HepG2 (cell line): Measurements from ENCODE around the gene SECTM1. TPM values are rescaled to one million over a fixed set of nuclear protein-coding genes. Genes with fewer than 3 reads are reported as not detected.

ENCODE experiments used
- CEBPG ChIP-seq: IDR thresholded peaks from 2 replicates; pipeline ENCODE4 v1.6.1; 2016
- CENPT ChIP-seq: sonication (generic); formaldehyde crosslinking; IDR thresholded peaks from 2 replicates; pipeline ENCODE4 v1.8.0; 2022; ENCODE audit warnings: low read depth, mild to moderate bottlenecking, moderate library complexity, missing genetic modification reagents
- FOXA3 ChIP-seq: IDR thresholded peaks from 2 replicates; pipeline ENCODE4 v1.6.1; 2016; ENCODE audit warnings: missing genetic modification reagents, missing compliant biosample characterization
- FOXP4 ChIP-seq: sonication (generic); formaldehyde crosslinking; IDR thresholded peaks from 2 replicates; pipeline ENCODE4 v1.4.0; 2020; ENCODE audit warnings: missing genetic modification reagents
- GATAD2A ChIP-seq: IDR thresholded peaks from 2 replicates; pipeline ENCODE4 v1.6.1; 2016
- KDM2A ChIP-seq: sonication (generic); formaldehyde crosslinking; IDR thresholded peaks from 2 replicates; pipeline ENCODE4 v1.4.0; 2020; ENCODE audit warnings: low read depth, missing genetic modification reagents, borderline replicate concordance
- MTERF4 ChIP-seq: sonication (generic); formaldehyde crosslinking; IDR thresholded peaks from 2 replicates; pipeline ENCODE4 v1.8.0; 2023; ENCODE audit warnings: mild to moderate bottlenecking, missing genetic modification reagents
- MXI1 ChIP-seq: IDR thresholded peaks from 3 replicates; pipeline ENCODE4 v1.6.1; 2012; ENCODE audit warnings: low read depth, low read length, inconsistent platforms, borderline replicate concordance
- PATZ1 ChIP-seq: sonication (generic); formaldehyde crosslinking; IDR thresholded peaks from 2 replicates; pipeline ENCODE4 v1.4.0; 2020; ENCODE audit warnings: missing genetic modification reagents
- PBX3 ChIP-seq: sonication (generic); formaldehyde crosslinking; IDR thresholded peaks from 2 replicates; pipeline ENCODE4 v1.8.1; 2023; ENCODE audit warnings: missing genetic modification reagents, inconsistent platforms, borderline replicate concordance
- RBM39 ChIP-seq: fragments of 200-400 bp; formaldehyde crosslinking; IDR thresholded peaks from one replicate; pipeline ENCODE4 v1.6.1; 2018; ENCODE audit warnings: antibody characterized with exemption, mild to moderate bottlenecking, low read depth, low read length; ENCODE audit not compliant: poor library complexity, severe bottlenecking
- SIX4 ChIP-seq: sonication (generic); formaldehyde crosslinking; IDR thresholded peaks from 2 replicates; pipeline ENCODE4 v1.4.0; 2020; ENCODE audit warnings: missing genetic modification reagents
- U2AF1 ChIP-seq: fragments of 200-400 bp; formaldehyde crosslinking; optimal IDR thresholded peaks from 2 replicates; pipeline ENCODE3; 2017; ENCODE audit warnings: mild to moderate bottlenecking, low read depth, low read length
- ZBTB34 ChIP-seq: sonication (generic); formaldehyde crosslinking; IDR thresholded peaks from 2 replicates; pipeline ENCODE4 v1.8.0; 2022; ENCODE audit warnings: mild to moderate bottlenecking, missing genetic modification reagents
- ZBTB37 ChIP-seq: sonication (generic); formaldehyde crosslinking; IDR thresholded peaks from 2 replicates; pipeline ENCODE4 v1.4.0; 2020; ENCODE audit warnings: mild to moderate bottlenecking, missing genetic modification reagents
- ZNF33B ChIP-seq: sonication (generic); formaldehyde crosslinking; IDR thresholded peaks from 2 replicates; pipeline ENCODE4 v1.5.1; 2020; ENCODE audit warnings: mild to moderate bottlenecking, missing genetic modification reagents
- ZNF615 ChIP-seq: sonication (generic); formaldehyde crosslinking; IDR thresholded peaks from 2 replicates; pipeline ENCODE4 v1.5.0; 2020; ENCODE audit warnings: mild to moderate bottlenecking, missing genetic modification reagents, borderline replicate concordance
- ZNF652 ChIP-seq: IDR thresholded peaks from 2 replicates; pipeline ENCODE4 v1.6.1; 2016; ENCODE audit warnings: low read depth, borderline replicate concordance
- ZNF704 ChIP-seq: sonication (generic); formaldehyde crosslinking; IDR thresholded peaks from 2 replicates; pipeline ENCODE4 v1.8.1; 2023; ENCODE audit warnings: mild to moderate bottlenecking, inconsistent platforms, moderate library complexity, missing genetic modification reagents, borderline replicate concordance
- polyA plus RNA-seq, 8 experiments: library from polyadenylated mRNA; depleted of rRNA in 3 of 8; stranded (reverse) in 7 of 8; unstranded in 1 of 8; fragments of >200 nt; fragmentation: Illumina TruSeq in 4 of 8; extraction: Trizol in 4 of 8; gene quantifications; 2 replicates each; pipeline versions ENCODE4 v1.2.1 to v1.2.3, GENCODE V29; 2011 to 2016; ENCODE audit warnings: low read depth in 4 of 8, missing spikeins in 1 of 8, mixed read lengths in 1 of 8; ENCODE audit not compliant: insufficient read depth in 1 of 8
- total RNA-seq, 5 experiments: library from RNA; depleted of rRNA; stranded (reverse); fragments of >200 nt; fragmentation: Illumina TruSeq; extraction: Trizol; gene quantifications; 2 replicates each; pipeline ENCODE4 v1.2.3, GENCODE V29; 2016; ENCODE audit warnings: low read depth in 1 of 5

Gene SECTM1
- total and polyA plus RNA-seq, 2 of the 13 experiments (the other 11 are each of a cell fraction or from before 2014, with no cell fraction given): 3.5 to 5.3 TPM

- TF ChIP-seq ZBTB37 (CRISPR knock-in tag): no peak
- no peak for TF ChIP-seq CENPT (CRISPR knock-in tag)
- no peak for TF ChIP-seq MTERF4
- TF ChIP-seq ZNF704 (CRISPR knock-in tag): no peak
- TF ChIP-seq U2AF1: peak; percentile 79
- TF ChIP-seq ZBTB34: no peak
- TF ChIP-seq PATZ1: peak; percentile 80
- TF ChIP-seq MXI1: 0 out of 3 replicates have a peak, but pooled peaks have one; percentile 14
- TF ChIP-seq KDM2A (CRISPR knock-in tag): peak; percentile 80
- 0 out of 2 replicates have a peak, but pooled peaks have one; percentile 28 for TF ChIP-seq ZNF33B (CRISPR knock-in tag)
- peak; percentile 84 for TF ChIP-seq GATAD2A (CRISPR knock-in tag)
- TF ChIP-seq ZNF615 (CRISPR knock-in tag): no peak
- TF ChIP-seq CEBPG: no peak
- TF ChIP-seq FOXP4 (CRISPR knock-in tag): 0 out of 2 replicates have a peak, but pooled peaks have one; percentile 29
- TF ChIP-seq SIX4: 0 out of 2 replicates have a peak, but pooled peaks have one; percentile 15
- TF ChIP-seq PBX3 (CRISPR knock-in tag): no peak
- TF ChIP-seq ZNF652 (CRISPR knock-in tag): no peak
- TF ChIP-seq FOXA3 (CRISPR knock-in tag): peak; percentile 52; the same call in 1 of the 2 replicates
- TF ChIP-seq RBM39: peak; percentile 85
Observed at GRCh38 chr17:82300707-82301270, 32.8 kb downstream of the SECTM1 start (continued).
